IPS-20b (cell line): Measurements from ENCODE around the gene CCDC74B.
"Not testable (repeated sequence)": the region's sequence is repeated elsewhere in the genome, so short reads cannot be mapped to it uniquely, and the experiment has no call there.

Experiments used
- H3K27ac ChIP-seq: one replicate; pipeline ENCODE4 v1.5.1; 2013; ENCODE audit warnings: low read length
- H3K27me3 ChIP-seq: 2 replicates; pipeline ENCODE4 v1.6.1; 2013; ENCODE audit warnings: mild to moderate bottlenecking, low read length, inconsistent platforms; ENCODE audit not compliant: insufficient read depth
- H3K36me3 ChIP-seq: 2 replicates; pipeline ENCODE4 v1.6.1; 2013; ENCODE audit warnings: low read depth, mild to moderate bottlenecking, inconsistent platforms, low read length, moderate library complexity; ENCODE audit not compliant: insufficient read depth
- H3K4me1 ChIP-seq: 2 replicates; pipeline ENCODE4 v1.6.1; 2013; ENCODE audit warnings: mild to moderate bottlenecking, control low read depth, inconsistent platforms, low read length, moderate library complexity; ENCODE audit not compliant: insufficient read depth
- H3K4me3 ChIP-seq: 2 replicates; pipeline ENCODE4 v1.5.1; 2013; ENCODE audit warnings: mild to moderate bottlenecking, low read length, inconsistent platforms
- H3K9ac ChIP-seq: 2 replicates; pipeline ENCODE4 v1.6.1; 2013; ENCODE audit warnings: low read depth, mild to moderate bottlenecking, inconsistent platforms, low read length, moderate library complexity
- H3K9me3 ChIP-seq: 2 replicates; pipeline ENCODE4 v1.6.1; 2013; ENCODE audit warnings: mild to moderate bottlenecking, low read depth, low read length, inconsistent platforms; ENCODE audit not compliant: insufficient read depth

Gene CCDC74B

DNA sequence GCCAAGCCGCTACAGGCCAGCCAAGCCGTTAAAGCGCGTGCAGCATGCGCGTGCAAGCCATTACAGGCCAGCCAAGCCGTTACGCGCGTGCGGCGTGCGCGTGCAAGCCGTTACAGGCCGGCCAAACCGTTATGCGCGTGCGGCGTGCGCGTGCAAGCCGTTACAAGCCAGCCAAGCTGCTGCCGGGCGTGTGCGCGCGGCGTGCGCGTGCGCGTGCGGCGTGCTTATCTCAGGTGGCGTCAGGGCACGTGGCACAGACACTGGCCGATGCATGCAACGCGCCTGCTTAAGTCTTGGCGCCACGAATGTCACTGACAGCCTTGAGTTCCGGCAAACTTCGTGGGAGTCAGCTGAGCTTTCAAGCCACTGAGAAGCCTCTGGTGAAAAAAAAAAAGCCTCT is 24.0 kb downstream of the CCDC74B start:
- not testable (repeated sequence) for H3K9me3 ChIP-seq, H3K9ac ChIP-seq, H3K4me3 ChIP-seq, H3K4me1 ChIP-seq, H3K27ac ChIP-seq, H3K36me3 ChIP-seq, H3K27me3 ChIP-seq

- not testable (repeated sequence) for H3K36me3 ChIP-seq, H3K27ac ChIP-seq, H3K4me1 ChIP-seq, H3K27me3 ChIP-seq, H3K9me3 ChIP-seq, H3K9ac ChIP-seq, H3K4me3 ChIP-seq
These were observed 42.1 kb downstream of the CCDC74B start for GRCh38 chr2:130102597-130103363.
